RWPE2 (cell line): ENCODE measurements around the gene GPR183.

ENCODE experiments used
- ATAC-seq: fragments of 200-7000 bp; cut with Tn5 transposase; 3 replicates; pipeline ENCODE4 v1.9.1; 2021; ENCODE audit warnings: low read depth
- DNase-seq: peaks from one replicate; pipeline ENCODE4 v3.0.0-alpha.2; 2020; ENCODE audit warnings: low spot score
- H3K27ac ChIP-seq: fragments of 450-650 bp; 2 replicates; pipeline ENCODE4 v1.5.1; 2017; ENCODE audit warnings: mild to moderate bottlenecking; ENCODE audit not compliant: poor library complexity, severe bottlenecking
- H3K27me3 ChIP-seq: fragments of 250-450 bp; sonication (Bioruptor Pico); 2 replicates; pipeline ENCODE4 v1.5.1; 2021; ENCODE audit warnings: mild to moderate bottlenecking, moderate library complexity; ENCODE audit not compliant: insufficient read depth, poor library complexity, severe bottlenecking
- H3K36me3 ChIP-seq: fragments of 250-450 bp; sonication (Bioruptor Pico); 2 replicates; pipeline ENCODE4 v1.5.1; 2020; ENCODE audit warnings: low read depth, mild to moderate bottlenecking, moderate library complexity
- H3K4me1 ChIP-seq: fragments of 250-450 bp; sonication (Bioruptor Pico); 2 replicates; pipeline ENCODE4 v1.5.1; 2021; ENCODE audit warnings: mild to moderate bottlenecking, moderate library complexity; ENCODE audit not compliant: insufficient read depth, poor library complexity, severe bottlenecking
- H3K4me3 ChIP-seq: fragments of 250-450 bp; sonication (Bioruptor Pico); 2 replicates; pipeline ENCODE4 v1.5.1; 2021; ENCODE audit warnings: mild to moderate bottlenecking, moderate library complexity; ENCODE audit not compliant: severe bottlenecking
- H3K9me3 ChIP-seq: fragments of 250-450 bp; sonication (Bioruptor Pico); 2 replicates; pipeline ENCODE4 v1.5.1; 2021; ENCODE audit warnings: mild to moderate bottlenecking, moderate library complexity; ENCODE audit not compliant: severe bottlenecking
- CTCF ChIP-seq: fragments of 450-650 bp; IDR thresholded peaks from one replicate; pipeline ENCODE4 v1.5.1; 2017; ENCODE audit warnings: mild to moderate bottlenecking, moderate library complexity; ENCODE audit not compliant: poor library complexity, severe bottlenecking

GPR183 gene

GRCh38 chr13:99265162-99265800, 41.9 kb downstream of the GPR183 start:
- Histone ChIP-seq H3K27ac (no peak overlapping the region), H3K9me3 (no peaks in the 10 kb centered on the region), H3K4me1 (no peaks in the 10 kb centered on the region), H3K4me3 (no peak overlapping the region), H3K36me3 (peaks cover 4% of the 10 kb centered on the region; the same call in 1 of the 2 replicates), H3K27me3 (no peaks in the 10 kb centered on the region)
- DNase-seq = no peak
- no peak for TF ChIP-seq CTCF
- ATAC-seq = no peak

GRCh38 chr13:99264051-99264450, 43.1 kb downstream of the GPR183 start:
- H3K27me3 ChIP-seq = no peaks in the 10 kb centered on the region
- H3K36me3 ChIP-seq = no peaks in the 10 kb centered on the region
- no peak for DNase-seq
- no peaks in the 10 kb centered on the region for H3K4me1 ChIP-seq
- no peak overlapping the region for H3K4me3 ChIP-seq
- ATAC-seq = no peak
- TF ChIP-seq CTCF = no peak
- no peaks in the 10 kb centered on the region for H3K9me3 ChIP-seq
- no peak overlapping the region for H3K27ac ChIP-seq

GRCh38 chr13:99263126-99263785, 43.9 kb downstream of the GPR183 start:
- H3K27ac ChIP-seq = no peak overlapping the region
- H3K9me3 ChIP-seq = no peaks in the 10 kb centered on the region

GRCh38 chr13:99261059-99261458, 46.1 kb downstream of the GPR183 start:
- no peak for TF ChIP-seq CTCF
- Histone ChIP-seq H3K27ac (no peak overlapping the region), H3K27me3 (no peaks in the 10 kb centered on the region), H3K4me1 (no peaks in the 10 kb centered on the region), H3K36me3 (peaks cover under 1% of the 10 kb centered on the region; the same call in 1 of the 2 replicates), H3K4me3 (no peak overlapping the region), H3K9me3 (no peaks in the 10 kb centered on the region)
- ATAC-seq (no peak), DNase-seq (no peak)

More at GRCh38 chr13:99263126-99263785, 43.9 kb downstream of the GPR183 start:
- DNase-seq = no peak
- no peaks in the 10 kb centered on the region for H3K4me1 ChIP-seq
- H3K4me3 ChIP-seq = no peak overlapping the region
- ATAC-seq = no peak
- TF ChIP-seq CTCF = no peak
- no peaks in the 10 kb centered on the region for H3K36me3 ChIP-seq
- no peaks in the 10 kb centered on the region for H3K27me3 ChIP-seq

- Histone ChIP-seq H3K27ac (no peak overlapping the region), H3K4me3 (no peak overlapping the region), H3K4me1 (no peaks in the 10 kb centered on the region), H3K9me3 (no peaks in the 10 kb centered on the region), H3K36me3 (peaks cover 8% of the 10 kb centered on the region; the same call in 1 of the 2 replicates), H3K27me3 (no peaks in the 10 kb centered on the region)
- no peak for DNase-seq
- TF ChIP-seq CTCF = no peak
- ATAC-seq = no peak
Measured at GRCh38 chr13:99260216-99260615, 47.0 kb downstream of the GPR183 start.
